A673 (cell line): ENCODE measurements around the gene PHACTR2. TPM values are rescaled to one million over a fixed set of nuclear protein-coding genes. Genes with fewer than 3 reads are reported as not detected.

ENCODE experiments used
- BruUV-seq: library from RNA; stranded (reverse); fragments of 400-500 nt; replicated peaks from 2 replicates; lab custom pipeline; 2021; lab: Mats Ljungman, UMichigan
- CTCF ChIA-PET: fragments of 300-600 bp; sonication (Branson Sonifier 250); formaldehyde crosslinking; loops from one replicate; lab custom pipeline; 2022; ENCODE audit warnings: antibody characterized with exemption; lab: Charles Lee
- POLR2A ChIA-PET: fragments of 300-600 bp; sonication (Branson Sonifier 250); formaldehyde crosslinking; loops from one replicate; lab custom pipeline; 2022; ENCODE audit warnings: antibody characterized with exemption; ENCODE audit not compliant: low non-redundant PET; lab: Charles Lee
- DNase-seq: peaks from one replicate; pipeline ENCODE4 v3.0.0-alpha.2; 2015; ENCODE audit warnings: low spot score
- H3K27ac ChIP-seq: fragments of 200-600 bp; sonication (generic); 2 replicates; pipeline ENCODE4 v1.5.1; 2016; ENCODE audit warnings: mixed run types, low read depth, mild to moderate bottlenecking, mixed read lengths, antibody characterized with exemption, low read length; ENCODE audit not compliant: poor library complexity, severe bottlenecking
- H3K27me3 ChIP-seq: fragments of 200-600 bp; sonication (generic); replicated peaks from 2 replicates; pipeline ENCODE4 v1.6.1; 2017; ENCODE audit warnings: mixed run types, low read depth, mild to moderate bottlenecking, mixed read lengths, antibody characterized with exemption, low read length; ENCODE audit not compliant: insufficient read depth, poor library complexity
- H3K36me3 ChIP-seq: fragments of 200-600 bp; sonication (generic); 2 replicates; pipeline ENCODE4 v1.6.1; 2016; ENCODE audit warnings: mixed run types, mild to moderate bottlenecking, mixed read lengths, antibody characterized with exemption, low read length; ENCODE audit not compliant: insufficient read depth, poor library complexity, severe bottlenecking
- H3K4me1 ChIP-seq: fragments of 200-600 bp; sonication (generic); 2 replicates; pipeline ENCODE4 v1.6.1; 2017; ENCODE audit warnings: mixed run types, mild to moderate bottlenecking, mixed read lengths, antibody characterized with exemption, low read length; ENCODE audit not compliant: insufficient read depth, poor library complexity, severe bottlenecking
- H3K4me3 ChIP-seq: fragments of 200-600 bp; sonication (generic); 2 replicates; pipeline ENCODE4 v1.5.1; 2016; ENCODE audit warnings: low read depth, mixed run types, mild to moderate bottlenecking, mixed read lengths, low read length; ENCODE audit not compliant: poor library complexity, severe bottlenecking
- H3K9me3 ChIP-seq: fragments of 200-600 bp; sonication (generic); 2 replicates; pipeline ENCODE4 v1.6.1; 2016; ENCODE audit warnings: mixed run types, low read depth, mild to moderate bottlenecking, mixed read lengths, antibody characterized with exemption, low read length; ENCODE audit not compliant: poor library complexity, severe bottlenecking
- EZH2 ChIP-seq: fragments of 200-600 bp; sonication (generic); IDR thresholded peaks from 2 replicates; pipeline ENCODE4 v1.6.1; 2017; ENCODE audit warnings: borderline replicate concordance, low read depth, mild to moderate bottlenecking, mixed read lengths, antibody characterized with exemption, low read length; ENCODE audit not compliant: poor library complexity, severe bottlenecking
- intact Hi-C: fragments of 100-400 bp; cut with micrococcal nuclease; formaldehyde crosslinking; loops from one replicate; pipeline ENCODE4 v1.10.0; 2022; ENCODE audit not compliant: unreplicated experiment
- total RNA-seq: library from RNA; stranded (reverse); gene quantifications from 2 replicates; pipeline ENCODE4 v1.2.3, GENCODE V29; 2021
- TF ChIP-seq, protein P1 (sequence below): fragments of 300-800, 200-600 bp; sonication (generic); conservative IDR thresholded peaks from 2 replicates; pipeline ENCODE4 v1.5.1; 2017; ENCODE audit warnings: low read depth, mild to moderate bottlenecking, antibody characterized with exemption, low read length, moderate library complexity, mixed read lengths

PHACTR2 gene
- total RNA-seq, 1 experiment from 2014 or later: 2.4 TPM

DNA sequence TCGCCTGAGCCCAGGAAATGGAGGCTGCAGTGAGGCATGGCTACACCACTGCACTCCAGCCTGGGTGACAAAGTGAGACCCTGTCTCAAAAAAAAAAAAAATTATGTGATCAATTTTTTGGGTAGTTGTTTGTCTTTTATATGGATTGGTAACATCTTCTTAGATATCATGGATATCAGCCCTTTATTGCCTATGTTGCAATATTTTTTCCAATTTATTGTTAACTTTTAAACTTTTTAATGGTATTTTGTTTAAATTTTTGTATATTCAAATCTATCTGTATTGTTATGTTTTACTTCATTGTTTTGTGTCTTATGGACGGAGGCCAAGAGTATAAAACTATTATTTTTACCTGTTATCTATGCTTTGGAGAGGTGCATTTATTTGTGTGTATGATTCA lies 133.0 kb downstream of the PHACTR2 start:
- intact Hi-C loops: no loop called here
- H3K4me3 ChIP-seq: no peak overlapping the region
- no peaks in the 10 kb centered on the region for H3K36me3 ChIP-seq
- no TSS peak for BruUV-seq
- no peaks in the 10 kb centered on the region for H3K9me3 ChIP-seq
- TF ChIP-seq, protein P1, sequence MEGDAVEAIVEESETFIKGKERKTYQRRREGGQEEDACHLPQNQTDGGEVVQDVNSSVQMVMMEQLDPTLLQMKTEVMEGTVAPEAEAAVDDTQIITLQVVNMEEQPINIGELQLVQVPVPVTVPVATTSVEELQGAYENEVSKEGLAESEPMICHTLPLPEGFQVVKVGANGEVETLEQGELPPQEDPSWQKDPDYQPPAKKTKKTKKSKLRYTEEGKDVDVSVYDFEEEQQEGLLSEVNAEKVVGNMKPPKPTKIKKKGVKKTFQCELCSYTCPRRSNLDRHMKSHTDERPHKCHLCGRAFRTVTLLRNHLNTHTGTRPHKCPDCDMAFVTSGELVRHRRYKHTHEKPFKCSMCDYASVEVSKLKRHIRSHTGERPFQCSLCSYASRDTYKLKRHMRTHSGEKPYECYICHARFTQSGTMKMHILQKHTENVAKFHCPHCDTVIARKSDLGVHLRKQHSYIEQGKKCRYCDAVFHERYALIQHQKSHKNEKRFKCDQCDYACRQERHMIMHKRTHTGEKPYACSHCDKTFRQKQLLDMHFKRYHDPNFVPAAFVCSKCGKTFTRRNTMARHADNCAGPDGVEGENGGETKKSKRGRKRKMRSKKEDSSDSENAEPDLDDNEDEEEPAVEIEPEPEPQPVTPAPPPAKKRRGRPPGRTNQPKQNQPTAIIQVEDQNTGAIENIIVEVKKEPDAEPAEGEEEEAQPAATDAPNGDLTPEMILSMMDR: no peak
- no peak for TF ChIP-seq EZH2
- ChIA-PET POLR2A (no interaction called here), CTCF (no interaction called here)
- no peak overlapping the region for H3K27ac ChIP-seq
- no peak for DNase-seq
- no peaks in the 10 kb centered on the region for H3K27me3 ChIP-seq
- H3K4me1 ChIP-seq: no peaks in the 10 kb centered on the region

DNA sequence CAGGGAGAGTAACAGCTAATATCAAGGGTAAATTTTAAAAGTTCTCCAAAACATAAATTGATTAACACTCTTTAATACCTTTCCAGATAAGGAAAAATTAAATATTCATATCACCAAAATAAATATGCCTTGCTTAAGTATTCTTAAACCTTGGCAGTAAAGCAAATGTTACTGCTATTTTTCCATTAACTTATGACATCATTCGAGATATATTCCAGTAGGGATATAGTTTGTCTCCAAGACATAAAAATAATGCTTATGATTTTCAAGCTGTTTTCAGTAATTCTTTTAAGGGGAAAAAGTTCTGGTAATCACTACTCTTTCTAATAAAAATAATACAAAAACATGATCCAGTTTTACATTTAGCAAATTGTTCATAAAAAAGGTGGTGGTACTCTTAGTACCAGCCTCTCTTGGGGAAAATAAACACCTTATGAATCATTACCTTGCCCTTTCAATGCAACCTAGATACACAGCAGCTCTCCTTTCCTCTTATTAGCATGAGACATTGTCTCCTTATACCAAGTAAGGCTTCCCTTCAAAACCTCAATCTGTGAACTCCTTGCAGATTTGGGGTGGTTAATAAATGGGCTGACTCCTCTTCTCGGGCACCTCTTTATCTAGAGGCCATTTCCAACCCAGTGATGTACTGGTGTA lies 133.9 kb downstream of the PHACTR2 start:
- no peaks in the 10 kb centered on the region for H3K27me3 ChIP-seq
- no peaks in the 10 kb centered on the region for H3K36me3 ChIP-seq
- no peak overlapping the region for H3K27ac ChIP-seq
- no TSS peak for BruUV-seq
- no peak overlapping the region for H3K4me3 ChIP-seq
- ChIA-PET POLR2A (no interaction called here), CTCF (no interaction called here)
- DNase-seq: no peak
- intact Hi-C loops: no loop called here
- H3K9me3 ChIP-seq: no peaks in the 10 kb centered on the region
- TF ChIP-seq, protein P1: no peak
- no peaks in the 10 kb centered on the region for H3K4me1 ChIP-seq

DNA sequence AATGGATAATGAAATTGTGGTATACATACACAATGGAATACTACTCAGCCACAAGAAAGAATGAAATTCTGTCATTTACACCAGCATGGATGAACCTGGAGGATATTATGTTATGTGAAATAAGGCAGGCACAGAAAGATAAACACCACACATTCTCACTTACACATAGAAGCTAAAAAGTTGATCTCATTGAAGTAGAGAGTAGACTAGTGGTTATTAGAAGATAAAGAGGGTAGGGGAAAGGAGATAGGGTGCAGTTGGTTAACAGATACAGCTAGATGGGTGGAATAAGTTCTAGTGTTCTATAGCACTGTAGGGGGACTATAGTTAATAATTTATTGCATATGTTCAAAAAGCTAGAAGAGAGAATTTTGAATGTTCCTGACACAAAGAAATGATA lies 139.9 kb downstream of the PHACTR2 start:
- intact Hi-C loops: no loop called here

More for the DNA sequence above, 139.9 kb downstream of the PHACTR2 start:
- Histone ChIP-seq H3K27me3 (no peaks in the 10 kb centered on the region), H3K4me3 (no peak overlapping the region), H3K27ac (no peak overlapping the region), H3K9me3 (no peaks in the 10 kb centered on the region), H3K4me1 (no peaks in the 10 kb centered on the region), H3K36me3 (no peaks in the 10 kb centered on the region)
- no peak for DNase-seq
- ChIA-PET POLR2A (interaction anchor here (0.6 kb wide), 1 partner anchor 670 kb away, joined by 3 read pairs; no protein-coding TSS in a partner anchor), CTCF (no interaction called here)
- BruUV-seq: no TSS peak
- no peak for TF ChIP-seq EZH2
- TF ChIP-seq, protein P1: no peak
